Keratinocyte (primary cell): ENCODE data around the gene POLR1G. TPM values are rescaled to one million over a fixed set of nuclear protein-coding genes. Genes with fewer than 3 reads are reported as not detected.
A peak's percentile ranks its signal among the peaks of the same experiment; 100 is the strongest.

Experiments used
- DNase-seq: peaks from one replicate; pipeline ENCODE4 v3.0.0-alpha.2; 2011; ENCODE audit warnings: low read depth, missing footprints, low spot score
- FAIRE-seq: peaks from 2 replicates; lab custom pipeline; 2011; peaks lifted over from hg19 to GRCh38; lab: Jason Lieb, UNC
- H2AFZ ChIP-seq: 2 replicates; pipeline ENCODE4 v1.6.0; 2012; ENCODE audit warnings: low read length, control low read depth, inconsistent platforms; ENCODE audit not compliant: control insufficient read depth
- H3K27ac ChIP-seq: 2 replicates; pipeline ENCODE4 v1.5.1; 2011; ENCODE audit warnings: low read length; ENCODE audit not compliant: control insufficient read depth, insufficient read depth
- H3K27me3 ChIP-seq: 3 replicates; pipeline ENCODE4 v1.6.0; 2011; ENCODE audit warnings: low read length; ENCODE audit not compliant: control insufficient read depth, insufficient read depth; ENCODE audit errors: extremely low read depth
- H3K36me3 ChIP-seq, 2 experiments: 2 replicates in 1 of 2; 3 replicates in 1 of 2; pipeline ENCODE4 v1.5.1; 2011; ENCODE audit warnings: low read length in 2 of 2, mild to moderate bottlenecking in 1 of 2; ENCODE audit not compliant: control insufficient read depth in 2 of 2, insufficient read depth in 2 of 2; ENCODE audit errors: extremely low read depth in 1 of 2
- H3K4me1 ChIP-seq: 3 replicates; pipeline ENCODE4 v1.5.1; 2011; ENCODE audit warnings: low read length; ENCODE audit not compliant: control insufficient read depth, insufficient read depth; ENCODE audit errors: extremely low read depth
- H3K4me2 ChIP-seq: 3 replicates; pipeline ENCODE4 v1.6.0; 2011; ENCODE audit warnings: low read depth, low read length; ENCODE audit not compliant: control insufficient read depth, insufficient read depth; ENCODE audit errors: extremely low read depth
- H3K4me3 ChIP-seq, 3 experiments: fragments of 200-600 bp in 1 of 3; sonication (generic) in 1 of 3; 2 replicates in 2 of 3; 3 replicates in 1 of 3; pipeline ENCODE4 v1.5.1; 2011 to 2016; ENCODE audit warnings: low read length in 3 of 3, mild to moderate bottlenecking in 3 of 3, control low read depth in 2 of 3, inconsistent platforms in 1 of 3, low read depth in 1 of 3, mixed read lengths in 1 of 3, mixed run types in 1 of 3, moderate library complexity in 1 of 3; ENCODE audit not compliant: control insufficient read depth in 2 of 3, insufficient read depth in 2 of 3; ENCODE audit errors: extremely low read depth in 1 of 3
- H3K79me2 ChIP-seq: 2 replicates; pipeline ENCODE4 v1.6.0; 2012; ENCODE audit warnings: low read length; ENCODE audit not compliant: control insufficient read depth, insufficient read depth
- H3K9ac ChIP-seq: 3 replicates; pipeline ENCODE4 v1.6.0; 2011; ENCODE audit warnings: low read length; ENCODE audit not compliant: control insufficient read depth, insufficient read depth; ENCODE audit errors: extremely low read depth
- H3K9me1 ChIP-seq: 3 replicates; pipeline ENCODE4 v1.6.0; 2011; ENCODE audit warnings: low read length; ENCODE audit not compliant: control insufficient read depth, insufficient read depth; ENCODE audit errors: extremely low read depth
- H3K9me3 ChIP-seq: 2 replicates; pipeline ENCODE4 v1.5.1; 2012; ENCODE audit warnings: low read depth, low read length; ENCODE audit not compliant: control insufficient read depth
- H4K20me1 ChIP-seq: 3 replicates; pipeline ENCODE4 v1.6.0; 2011; ENCODE audit warnings: low read length; ENCODE audit not compliant: control insufficient read depth, insufficient read depth; ENCODE audit errors: extremely low read depth
- EZH2 ChIP-seq: IDR thresholded peaks from one replicate; pipeline ENCODE4 v1.6.1; 2012; ENCODE audit warnings: inconsistent platforms, mild to moderate bottlenecking, low read length, moderate library complexity
- dilution Hi-C: fragments of 300-500 bp; cut with MboI; formaldehyde crosslinking; loops from one replicate; pipeline ENCODE4 v1.7.0; 2020; ENCODE audit warnings: low sequenced_read_pairs; ENCODE audit not compliant: extremely low pct_ligation_motif_present
- polyA plus RNA-seq, 5 experiments: library from polyadenylated mRNA; depleted of rRNA in 3 of 5; stranded (reverse) in 3 of 5; stranded (forward) in 1 of 5; unstranded in 1 of 5; fragments of >200 nt; gene quantifications; 1 replicate in 1 of 5; 2 replicates in 3 of 5; 3 replicates in 1 of 5; pipeline versions ENCODE4 v1.2.1 to v1.2.3, GENCODE V29; 2011 to 2012; ENCODE audit warnings: missing spikeins in 2 of 5, low read depth in 1 of 5, low replicate concordance in 1 of 5
- TF ChIP-seq, protein P1 (sequence below), 3 experiments: IDR thresholded peaks in 1 of 3; conservative IDR thresholded peaks in 1 of 3; optimal IDR thresholded peaks in 1 of 3; 2 replicates in 2 of 3; 3 replicates in 1 of 3; pipeline versions ENCODE3 to v1.5.1; 2011; ENCODE audit warnings: low read length in 3 of 3, mild to moderate bottlenecking in 3 of 3, moderate library complexity in 2 of 3, control low read depth in 1 of 3, inconsistent platforms in 1 of 3; ENCODE audit not compliant: insufficient read depth in 2 of 3; ENCODE audit errors: extremely low read depth in 1 of 3

Gene POLR1G
- polyA plus RNA-seq, 1 donor (not counting 4 experiments of a cell fraction or from before 2014, with no cell fraction given): 9.8 TPM

- TF ChIP-seq, protein P1, sequence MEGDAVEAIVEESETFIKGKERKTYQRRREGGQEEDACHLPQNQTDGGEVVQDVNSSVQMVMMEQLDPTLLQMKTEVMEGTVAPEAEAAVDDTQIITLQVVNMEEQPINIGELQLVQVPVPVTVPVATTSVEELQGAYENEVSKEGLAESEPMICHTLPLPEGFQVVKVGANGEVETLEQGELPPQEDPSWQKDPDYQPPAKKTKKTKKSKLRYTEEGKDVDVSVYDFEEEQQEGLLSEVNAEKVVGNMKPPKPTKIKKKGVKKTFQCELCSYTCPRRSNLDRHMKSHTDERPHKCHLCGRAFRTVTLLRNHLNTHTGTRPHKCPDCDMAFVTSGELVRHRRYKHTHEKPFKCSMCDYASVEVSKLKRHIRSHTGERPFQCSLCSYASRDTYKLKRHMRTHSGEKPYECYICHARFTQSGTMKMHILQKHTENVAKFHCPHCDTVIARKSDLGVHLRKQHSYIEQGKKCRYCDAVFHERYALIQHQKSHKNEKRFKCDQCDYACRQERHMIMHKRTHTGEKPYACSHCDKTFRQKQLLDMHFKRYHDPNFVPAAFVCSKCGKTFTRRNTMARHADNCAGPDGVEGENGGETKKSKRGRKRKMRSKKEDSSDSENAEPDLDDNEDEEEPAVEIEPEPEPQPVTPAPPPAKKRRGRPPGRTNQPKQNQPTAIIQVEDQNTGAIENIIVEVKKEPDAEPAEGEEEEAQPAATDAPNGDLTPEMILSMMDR (optimal IDR thresholded peaks at IDR 0.05 in 1 of 3, IDR thresholded peaks at IDR 0.05 in 1 of 3, conservative IDR thresholded peaks at IDR 0.05 in 1 of 3; ENCODE audit: extremely low read depth in 1 of 3, insufficient read depth in 2 of 3, low read length in 3 of 3): no peak
- no peak for TF ChIP-seq EZH2
- Histone ChIP-seq H3K4me1 (peaks cover 40% of the 10 kb centered on the region), H3K4me3 (no peak overlapping the region)
Observed at GRCh38 chr19:45442408-45442777, 35.9 kb downstream of the POLR1G start.

DNA sequence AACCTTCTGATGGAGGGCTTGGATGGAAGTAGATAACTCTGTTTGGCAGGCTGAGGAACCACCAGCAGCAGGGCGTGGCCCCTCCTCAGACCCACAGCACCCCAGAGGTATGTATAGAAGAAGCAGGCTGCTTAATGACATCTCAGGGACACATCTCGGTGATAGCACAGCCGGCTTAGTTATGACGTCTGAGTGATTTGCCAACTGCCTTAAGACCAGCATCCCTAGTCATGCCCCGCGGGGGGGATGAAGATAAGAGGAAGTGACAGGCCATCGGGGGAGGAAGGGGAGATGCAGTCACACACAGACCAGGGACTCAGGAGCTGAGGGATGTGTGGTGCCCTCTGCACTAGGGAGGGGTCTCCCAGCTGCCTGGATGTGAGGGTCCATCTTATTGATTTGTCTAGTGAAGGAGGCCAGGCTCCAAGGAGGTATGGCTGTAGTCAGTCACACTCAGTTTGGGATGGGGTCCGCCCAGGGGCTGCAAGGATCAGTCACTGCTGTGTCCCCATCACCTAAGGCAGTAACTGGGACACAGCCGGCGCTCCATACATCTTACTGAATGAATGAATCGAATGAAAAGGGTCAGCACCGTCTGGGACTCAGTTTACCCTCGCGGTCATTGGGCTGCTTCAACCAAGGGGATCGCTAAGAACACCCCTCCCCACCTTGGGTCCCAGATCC, 36.5 kb downstream of the POLR1G start:
- Histone ChIP-seq H2AFZ (peak overlapping the region; percentile 58), H3K9ac (peak overlapping the region; percentile 87), H3K36me3 (no peaks in the 10 kb centered on the region), H3K4me3 (peak overlapping the region in 2 of 3 experiments; percentile 57 to 66), H3K27me3 (no peaks in the 10 kb centered on the region), H3K79me2 (no peaks in the 10 kb centered on the region), H3K4me1 (peaks cover 45% of the 10 kb centered on the region), H3K4me2 (peak overlapping the region; percentile 88), H3K9me3 (no peaks in the 10 kb centered on the region), H3K9me1 (no peaks in the 10 kb centered on the region), H3K27ac (peak overlapping the region; percentile 93), H4K20me1 (no peaks in the 10 kb centered on the region)
- TF ChIP-seq, protein P1 (optimal IDR thresholded peaks at IDR 0.05 in 1 of 3, IDR thresholded peaks at IDR 0.05 in 1 of 3, conservative IDR thresholded peaks at IDR 0.05 in 1 of 3; ENCODE audit: extremely low read depth in 1 of 3, insufficient read depth in 2 of 3, low read length in 3 of 3): no peak
- DNase-seq (no peak), FAIRE-seq (no peak)
- dilution Hi-C loops: no loop called here

More at GRCh38 chr19:45442408-45442777, 35.9 kb downstream of the POLR1G start:
- DNase-seq (no peak), FAIRE-seq (no peak)
- H3K27me3 ChIP-seq: no peaks in the 10 kb centered on the region
- H3K27ac ChIP-seq: no peak overlapping the region
- no peak overlapping the region for H2AFZ ChIP-seq
- no peaks in the 10 kb centered on the region for H3K79me2 ChIP-seq
- no peak overlapping the region for H3K9ac ChIP-seq
- H4K20me1 ChIP-seq: no peaks in the 10 kb centered on the region
- no peak overlapping the region for H3K4me2 ChIP-seq
- H3K9me1 ChIP-seq: no peaks in the 10 kb centered on the region
- H3K9me3 ChIP-seq: no peaks in the 10 kb centered on the region
- dilution Hi-C loops: no loop called here
- no peaks in the 10 kb centered on the region for H3K36me3 ChIP-seq
